ENCODE results near the gene YDJC. TPM values are rescaled to one million over a fixed set of nuclear protein-coding genes. Genes with fewer than 3 reads are reported as not detected.
A peak's percentile ranks its signal among the peaks of the same experiment; 100 is the strongest.
"Not testable (repeated sequence)": the region's sequence is repeated elsewhere in the genome, so short reads cannot be mapped to it uniquely, and the experiment has no call there.

The YDJC gene
- total and polyA plus RNA-seq, 2 experiments from 2014 or later, result 31.8 to 42.5 TPM

GRCh38 chr22:21585389-21585788 lies 44.4 kb downstream of the YDJC start:
- no peak overlapping the region for H3K4me3 ChIP-seq
- no peak for DNase-seq (ENCODE audit: low read depth in 1 of 2, low spot score in 1 of 2)
- peaks cover 5% of the 10 kb centered on the region for H3K4me1 ChIP-seq (ENCODE audit: low read depth)
- no peaks in the 10 kb centered on the region for H3K9me3 ChIP-seq (ENCODE audit: low read depth)
- H3K27ac ChIP-seq, result no peak overlapping the region
- no peak for TF ChIP-seq CTCF (IDR thresholded peaks at IDR 0.05; ENCODE audit: low read depth, low read length)
- H3K27me3 ChIP-seq, result no peaks in the 10 kb centered on the region
- no peaks in the 10 kb centered on the region for H3K36me3 ChIP-seq

- Histone ChIP-seq H3K36me3 (no peaks in the 10 kb centered on the region), H3K4me3 (no peak overlapping the region), H3K27ac (peak overlapping the region; percentile 43), H3K9me3 (ENCODE audit: low read depth) (no peaks in the 10 kb centered on the region), H3K4me1 (ENCODE audit: low read depth) (peaks cover 2% of the 10 kb centered on the region), H3K27me3 (no peaks in the 10 kb centered on the region)
- no peak for DNase-seq (ENCODE audit: low read depth in 1 of 2, low spot score in 1 of 2)
- no peak for TF ChIP-seq CTCF (IDR thresholded peaks at IDR 0.05; ENCODE audit: low read depth, low read length)
Measured at GRCh38 chr22:21582801-21583740, 46.8 kb downstream of the YDJC start.

- H3K9me3 ChIP-seq (ENCODE audit: low read depth); H3K27ac ChIP-seq; H3K27me3 ChIP-seq; H3K4me3 ChIP-seq; H3K36me3 ChIP-seq; H3K4me1 ChIP-seq (ENCODE audit: low read depth); DNase-seq (ENCODE audit: low read depth in 1 of 2, low spot score in 1 of 2): not testable (repeated sequence)
Measured at GRCh38 chr22:21581009-21581713, 48.7 kb downstream of the YDJC start.

GRCh38 chr22:21580623-21581007 lies 49.2 kb downstream of the YDJC start:
- H3K27ac ChIP-seq; DNase-seq (ENCODE audit: low read depth in 1 of 2, low spot score in 1 of 2); H3K4me1 ChIP-seq (ENCODE audit: low read depth); H3K4me3 ChIP-seq; H3K9me3 ChIP-seq (ENCODE audit: low read depth); H3K27me3 ChIP-seq; H3K36me3 ChIP-seq: not testable (repeated sequence)

- Histone ChIP-seq H3K36me3 (no peaks in the 10 kb centered on the region), H3K4me3 (no peak overlapping the region), H3K27me3 (no peaks in the 10 kb centered on the region), H3K27ac (no peak overlapping the region), H3K9me3 (ENCODE audit: low read depth) (no peaks in the 10 kb centered on the region), H3K4me1 (ENCODE audit: low read depth) (no peaks in the 10 kb centered on the region)
- no peak for DNase-seq (ENCODE audit: low read depth in 1 of 2, low spot score in 1 of 2)
- no peak for TF ChIP-seq CTCF (IDR thresholded peaks at IDR 0.05; ENCODE audit: low read depth, low read length)
Measured at GRCh38 chr22:21579474-21579851, 50.4 kb downstream of the YDJC start.

Other genes with a start within 250 kb of the YDJC start
- gene RIMBP3B, start 246.3 kb downstream of the YDJC start, total RNA-seq, result 1.7 and 1.9 TPM in 2 replicates
- 0.24 and 0.34 TPM in 2 replicates for gene RIMBP3B, start 246.3 kb downstream of the YDJC start, polyA plus RNA-seq
- gene HIC2, start 212.7 kb downstream of the YDJC start, total RNA-seq, result 23.5 and 34.5 TPM in 2 replicates
- 9.4 and 15.8 TPM in 2 replicates for gene HIC2, start 212.7 kb downstream of the YDJC start, polyA plus RNA-seq
- 13.4 and 13.8 TPM in 2 replicates for gene TMEM191C, start 162.6 kb downstream of the YDJC start, total RNA-seq
- 11.3 and 11.8 TPM in 2 replicates for gene TMEM191C, start 162.6 kb downstream of the YDJC start, polyA plus RNA-seq
- gene RIMBP3C, start 78.6 kb downstream of the YDJC start, total RNA-seq, result 1.1 and 3.2 TPM in 2 replicates
- 0.32 and 0.59 TPM in 2 replicates for gene RIMBP3C, start 78.6 kb downstream of the YDJC start, polyA plus RNA-seq
- gene UBE2L3, start 62.3 kb downstream of the YDJC start, total RNA-seq, result 56.3 and 73.7 TPM in 2 replicates
- 108 and 118 TPM in 2 replicates for gene UBE2L3, start 62.3 kb downstream of the YDJC start, polyA plus RNA-seq
- 0.57 and 0.70 TPM in 2 replicates for gene CCDC116, start 2.7 kb upstream of the YDJC start, total RNA-seq
- 0.17 and 0.94 TPM in 2 replicates for gene CCDC116, start 2.7 kb upstream of the YDJC start, polyA plus RNA-seq
- gene SDF2L1, start 12.3 kb upstream of the YDJC start, total RNA-seq, result 26.8 and 130 TPM in 2 replicates
- gene SDF2L1, start 12.3 kb upstream of the YDJC start, polyA plus RNA-seq, result 28.2 and 127 TPM in 2 replicates
- 23.3 and 29.2 TPM in 2 replicates for gene PPIL2, start 36.0 kb upstream of the YDJC start, total RNA-seq
- 23.6 and 26.1 TPM in 2 replicates for gene PPIL2, start 36.0 kb upstream of the YDJC start, polyA plus RNA-seq
- 12.2 and 22.4 TPM in 2 replicates for gene YPEL1, start 105.8 kb upstream of the YDJC start, total RNA-seq
- 20.4 and 39.8 TPM in 2 replicates for gene YPEL1, start 105.8 kb upstream of the YDJC start, polyA plus RNA-seq
- gene MAPK1, start 237.6 kb upstream of the YDJC start, total RNA-seq, result 32.7 and 73.2 TPM in 2 replicates
- 72.1 and 92.5 TPM in 2 replicates for gene MAPK1, start 237.6 kb upstream of the YDJC start, polyA plus RNA-seq

All from cardiac muscle cell (in vitro differentiated cells and primary cell).